A549 (cell line): ENCODE data around the gene EXTL1. TPM values are rescaled to one million over a fixed set of nuclear protein-coding genes. Genes with fewer than 3 reads are reported as not detected.

ENCODE experiments used
- ATAC-seq, 2 experiments: fragments of 200-7000 bp in 1 of 2; fragments of >200 bp in 1 of 2; cut with Nextera tagmentation in 1 of 2; cut with Tn5 transposase in 1 of 2; 3 replicates each; pipeline versions ENCODE4 v1.8.0 to v1.9.1; 2018 to 2020; ENCODE audit warnings: mild to moderate bottlenecking in 1 of 2, moderate library complexity in 1 of 2
- CTCF ChIA-PET: fragments of 300-600 bp; sonication (Branson Sonifier 250); formaldehyde crosslinking; extraction: SDS; loops from one replicate; lab custom pipeline; 2021; ENCODE audit warnings: antibody characterized with exemption, inconsistent platforms; lab: Yijun Ruan, JAX
- POLR2A ChIA-PET: fragments of 350-600 bp; formaldehyde crosslinking; extraction: SDS; loops from one replicate; lab custom pipeline; 2021; ENCODE audit warnings: antibody characterized with exemption, inconsistent platforms; lab: Yijun Ruan, JAX
- DNase-seq, 2 experiments: peaks; one replicate each; pipeline versions ENCODE4 v3.0.0 to v3.0.0-alpha.2; 2011 to 2016; ENCODE audit warnings: low read depth in 1 of 2, low spot score in 1 of 2
- FAIRE-seq: peaks from 2 replicates; lab custom pipeline; 2011; peaks lifted over from hg19 to GRCh38; lab: Jason Lieb, UNC
- H3K27ac ChIP-seq, 2 experiments: fragments of >200 bp; sonication (Bioruptor Twin); formaldehyde crosslinking; 3 replicates each; pipeline ENCODE4 v1.5.1; 2016 to 2017
- H3K4me1 ChIP-seq: fragments of >200 bp; sonication (Bioruptor Twin); formaldehyde crosslinking; 3 replicates; pipeline ENCODE4 v1.6.1; 2016
- H3K4me2 ChIP-seq: fragments of >200 bp; sonication (Bioruptor Twin); formaldehyde crosslinking; 3 replicates; pipeline ENCODE4 v1.6.1; 2016
- H3K4me3 ChIP-seq: fragments of >200 bp; sonication (Bioruptor Twin); formaldehyde crosslinking; 3 replicates; pipeline ENCODE4 v1.5.1; 2016
- H3K9me3 ChIP-seq: fragments of >200 bp; sonication (Bioruptor Twin); formaldehyde crosslinking; 3 replicates; pipeline ENCODE4 v1.6.1; 2016
- BCL3 ChIP-seq: fragments of >200 bp; sonication (Bioruptor Twin); formaldehyde crosslinking; IDR thresholded peaks from 3 replicates; pipeline ENCODE4 v1.6.1; 2016
- CBX2 ChIP-seq: fragments of 200-600 bp; sonication (generic); IDR thresholded peaks from 2 replicates; pipeline ENCODE4 v1.6.1; 2016; ENCODE audit warnings: low read depth, mild to moderate bottlenecking, borderline replicate concordance
- CEBPB ChIP-seq, 2 experiments: fragments of >200 bp in 1 of 2; sonication (Bioruptor Twin) in 1 of 2; formaldehyde crosslinking in 1 of 2; IDR thresholded peaks; 2 replicates each; pipeline ENCODE4 v1.6.1; 2012 to 2016
- CHD4 ChIP-seq: fragments of 200-600 bp; sonication (generic); IDR thresholded peaks from 2 replicates; pipeline ENCODE4 v1.6.1; 2016; ENCODE audit warnings: antibody characterized with exemption, mild to moderate bottlenecking, borderline replicate concordance
- EHF ChIP-seq: fragments of 250-450 bp; sonication (Bioruptor Pico); IDR thresholded peaks from 2 replicates; pipeline ENCODE4 v1.5.0; 2020; ENCODE audit warnings: mild to moderate bottlenecking
- ELK1 ChIP-seq: fragments of 150-350 bp; IDR thresholded peaks from 2 replicates; pipeline ENCODE4 v1.6.1; 2014; ENCODE audit warnings: low read depth, mild to moderate bottlenecking, low read length
- JUN ChIP-seq, 2 experiments: fragments of >200 bp; sonication (Bioruptor Twin); formaldehyde crosslinking; IDR thresholded peaks; 2 replicates in 1 of 2; 3 replicates in 1 of 2; pipeline ENCODE4 v1.6.1; 2016 to 2017
- JUNB ChIP-seq: fragments of >200 bp; sonication (Bioruptor Twin); formaldehyde crosslinking; IDR thresholded peaks from 2 replicates; pipeline ENCODE4 v1.6.1; 2016
- KDM5A ChIP-seq: fragments of 200-600 bp; sonication (generic); IDR thresholded peaks from 2 replicates; pipeline ENCODE4 v1.6.1; 2016; ENCODE audit warnings: antibody characterized with exemption, mild to moderate bottlenecking
- MAFK ChIP-seq: fragments of 450-650 bp; IDR thresholded peaks from 2 replicates; pipeline ENCODE4 v1.6.1; 2014; ENCODE audit not compliant: partially characterized antibody
- MAZ ChIP-seq: fragments of 150-350 bp; IDR thresholded peaks from 2 replicates; pipeline ENCODE4 v1.6.1; 2014; ENCODE audit warnings: antibody characterized with exemption, low read depth, low read length, borderline replicate concordance
- POLR2A ChIP-seq: IDR thresholded peaks from 2 replicates; pipeline ENCODE4 v1.6.1; 2012; ENCODE audit warnings: mild to moderate bottlenecking, low read length
- RARB ChIP-seq: fragments of 250-450 bp; sonication (Bioruptor Pico); IDR thresholded peaks from 2 replicates; pipeline ENCODE4 v1.8.0; 2021; ENCODE audit warnings: mild to moderate bottlenecking, moderate library complexity
- RCOR1 ChIP-seq: fragments of 150-350 bp; IDR thresholded peaks from 2 replicates; pipeline ENCODE4 v1.6.1; 2014; ENCODE audit warnings: antibody characterized with exemption, low read length, low read depth
- RFX5 ChIP-seq: fragments of 450-650 bp; IDR thresholded peaks from 2 replicates; pipeline ENCODE4 v1.7.1; 2014; ENCODE audit warnings: antibody characterized with exemption, mild to moderate bottlenecking, moderate library complexity
- TP53 ChIP-seq: fragments of 250-450 bp; sonication (Bioruptor Pico); IDR thresholded peaks from 2 replicates; pipeline ENCODE4 v1.5.0; 2021; ENCODE audit warnings: mild to moderate bottlenecking, moderate library complexity
- ZFP36 ChIP-seq: fragments of 450-650 bp; IDR thresholded peaks from 2 replicates; pipeline ENCODE4 v1.6.1; 2014; ENCODE audit warnings: borderline replicate concordance; ENCODE audit not compliant: partially characterized antibody
- ZNF302 ChIP-seq: fragments of 250-450 bp; sonication (Bioruptor Pico); IDR thresholded peaks from 2 replicates; pipeline ENCODE4 v1.9.0; 2021; ENCODE audit warnings: inconsistent platforms, mild to moderate bottlenecking, moderate library complexity
- WGBS: methylation state at CpG from one replicate; pipeline ENCODE4 v1.1.6; 2017; ENCODE audit errors: missing lambda C conversion rate; 5-methylcytosine and 5-hydroxymethylcytosine counted together
- polyA plus RNA-seq, 4 experiments: library from polyadenylated mRNA; depleted of rRNA in 3 of 4; stranded (reverse); fragments of >200 nt; fragmentation: RNase III in 1 of 4; extraction: RNeasy Plus Mini Kit Qiagen cat#74134 plus additional on column Dnase treatment in 1 of 4; gene quantifications; 2 replicates in 3 of 4; 3 replicates in 1 of 4; pipeline ENCODE4 v1.2.3, GENCODE V29; 2011 to 2017
- TF ChIP-seq, protein P1 (sequence below): fragments of 250-450 bp; sonication (Bioruptor Pico); IDR thresholded peaks from 2 replicates; pipeline ENCODE4 v1.5.0; 2020; ENCODE audit warnings: low read depth, mild to moderate bottlenecking, moderate library complexity
- TF ChIP-seq, protein P2 (sequence below): IDR thresholded peaks from 2 replicates; pipeline ENCODE4 v1.6.1; 2012

Gene EXTL1
- polyA plus RNA-seq, 2 of the 4 experiments (the other 2 are of a cell fraction): 0.03 to 0.04 TPM

DNA sequence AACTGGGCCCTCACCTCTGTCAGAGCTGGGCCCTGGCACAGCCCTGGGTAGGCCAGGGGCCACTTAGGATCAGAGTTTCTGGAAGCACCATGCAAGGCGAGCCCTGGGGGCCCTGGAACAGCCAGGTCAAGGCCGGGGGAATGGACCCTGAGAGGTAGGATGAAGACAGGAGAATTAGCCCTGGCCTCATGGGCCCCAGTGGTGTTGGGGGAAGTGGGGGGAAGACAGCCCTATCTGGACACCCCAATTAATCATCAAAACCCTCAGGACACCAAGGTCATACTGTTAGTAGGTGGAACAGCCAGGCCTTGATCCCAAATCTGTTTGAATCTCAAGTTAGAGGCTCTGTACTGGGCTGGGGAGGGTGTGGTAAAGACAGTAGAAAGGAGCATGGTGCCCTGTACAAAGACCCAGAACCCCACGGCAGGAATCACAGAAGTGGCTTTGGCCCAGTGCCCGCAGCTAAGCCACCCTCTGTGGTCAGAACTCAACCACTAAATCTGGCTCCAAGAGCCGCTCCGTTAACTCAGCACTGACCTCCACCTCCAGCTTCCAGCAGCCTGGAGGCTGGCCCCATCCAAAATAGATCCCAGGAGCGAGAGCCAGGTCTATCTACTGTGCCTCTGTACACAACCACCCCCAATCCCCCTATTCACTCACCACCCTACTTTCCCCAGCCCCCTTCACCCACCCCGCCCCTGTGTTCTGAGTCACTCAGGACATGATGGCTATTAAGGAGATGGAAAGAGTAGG is 59.9 kb downstream of the EXTL1 start:
- DNase-seq: no peak
- no peak overlapping the region for H3K4me3 ChIP-seq
- CTCF ChIA-PET: no interaction called here
- H3K4me2 ChIP-seq: no peak overlapping the region
- H3K9me3 ChIP-seq: no peaks in the 10 kb centered on the region
- FAIRE-seq: no peak
- ATAC-seq: no peak
- POLR2A ChIA-PET: no interaction called here
- no peak overlapping the region for H3K27ac ChIP-seq
- 85% methylated on average over 7 of the region's 8 CpGs for WGBS
- no peak for TF ChIP-seq POLR2A
- H3K4me1 ChIP-seq: peaks cover 20% of the 10 kb centered on the region

GRCh38 chr1:26082020-26082350 is 60.4 kb downstream of the EXTL1 start:
- POLR2A ChIA-PET: no interaction called here

DNA sequence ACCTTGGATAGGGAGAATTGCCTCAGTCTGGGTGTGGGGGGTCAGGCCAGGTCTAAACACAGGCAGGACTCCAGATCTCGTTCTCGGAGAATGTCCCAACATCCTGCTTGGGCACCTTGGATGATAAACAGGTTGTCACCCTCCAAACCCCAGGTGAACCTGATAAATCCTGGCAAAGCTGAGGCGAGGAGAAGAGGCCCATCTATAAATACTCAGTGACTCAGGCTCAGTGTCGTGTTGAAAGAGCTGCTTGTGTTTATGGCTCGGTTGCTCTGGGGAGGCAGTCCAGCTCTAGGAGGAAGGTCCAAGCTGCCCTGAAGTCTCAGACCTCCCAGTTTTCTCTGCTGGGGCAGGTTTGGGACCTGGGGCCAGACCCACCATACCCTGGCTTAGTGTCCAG is 61.6 kb downstream of the EXTL1 start:
- Histone ChIP-seq H3K4me2 (no peak overlapping the region), H3K4me3 (no peak overlapping the region)

More at GRCh38 chr1:26082020-26082350, 60.4 kb downstream of the EXTL1 start:
- H3K4me1 ChIP-seq: peaks cover 20% of the 10 kb centered on the region
- H3K9me3 ChIP-seq: no peaks in the 10 kb centered on the region
- CTCF ChIA-PET: no interaction called here
- FAIRE-seq: no peak
- no peak overlapping the region for H3K4me2 ChIP-seq
- no peak overlapping the region for H3K4me3 ChIP-seq
- TF ChIP-seq JUNB: no peak
- TF ChIP-seq ELK1: no peak
- WGBS: 39% methylated on average over 3 of the region's 3 CpGs
- no peak overlapping the region for H3K27ac ChIP-seq
- no peak for ATAC-seq
- no peak for DNase-seq

More for the DNA sequence above, 61.6 kb downstream of the EXTL1 start:
- ChIA-PET CTCF (interaction anchor here (0.7 to 4.0 kb wide), 9 partner anchors 14 to 1992 kb away, joined by 3 to 16 read pairs (median 4); no protein-coding TSS in a partner anchor), POLR2A (no interaction called here)
- Histone ChIP-seq H3K4me1 (peaks cover 20% of the 10 kb centered on the region), H3K27ac (no peak overlapping the region), H3K9me3 (no peaks in the 10 kb centered on the region)
- DNase-seq: peak in 1 of 2 experiments; percentile 19
- peak; percentile 68 to 70; a peak in 5 of 6 replicates for ATAC-seq
- no peak for FAIRE-seq
- WGBS: 40% methylated on average over 5 of the region's 5 CpGs
- no peak for TF ChIP-seq JUN (IDR thresholded peaks at IDR 0.05)
- TF ChIP-seq CBX2: no peak
- no peak for TF ChIP-seq RFX5
- TF ChIP-seq RCOR1: no peak
- no peak for TF ChIP-seq EHF (CRISPR knock-in tag)
- TF ChIP-seq, protein P1, sequence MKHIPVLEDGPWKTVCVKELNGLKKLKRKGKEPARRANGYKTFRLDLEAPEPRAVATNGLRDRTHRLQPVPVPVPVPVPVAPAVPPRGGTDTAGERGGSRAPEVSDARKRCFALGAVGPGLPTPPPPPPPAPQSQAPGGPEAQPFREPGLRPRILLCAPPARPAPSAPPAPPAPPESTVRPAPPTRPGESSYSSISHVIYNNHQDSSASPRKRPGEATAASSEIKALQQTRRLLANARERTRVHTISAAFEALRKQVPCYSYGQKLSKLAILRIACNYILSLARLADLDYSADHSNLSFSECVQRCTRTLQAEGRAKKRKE: no peak
- no peak for TF ChIP-seq KDM5A
- TF ChIP-seq ZFP36: no peak
- no peak for TF ChIP-seq MAZ
- no peak for TF ChIP-seq CEBPB (IDR thresholded peaks at IDR 0.05)
- TF ChIP-seq RARB (CRISPR knock-in tag): no peak
- no peak for TF ChIP-seq BCL3
- TF ChIP-seq, protein P2, sequence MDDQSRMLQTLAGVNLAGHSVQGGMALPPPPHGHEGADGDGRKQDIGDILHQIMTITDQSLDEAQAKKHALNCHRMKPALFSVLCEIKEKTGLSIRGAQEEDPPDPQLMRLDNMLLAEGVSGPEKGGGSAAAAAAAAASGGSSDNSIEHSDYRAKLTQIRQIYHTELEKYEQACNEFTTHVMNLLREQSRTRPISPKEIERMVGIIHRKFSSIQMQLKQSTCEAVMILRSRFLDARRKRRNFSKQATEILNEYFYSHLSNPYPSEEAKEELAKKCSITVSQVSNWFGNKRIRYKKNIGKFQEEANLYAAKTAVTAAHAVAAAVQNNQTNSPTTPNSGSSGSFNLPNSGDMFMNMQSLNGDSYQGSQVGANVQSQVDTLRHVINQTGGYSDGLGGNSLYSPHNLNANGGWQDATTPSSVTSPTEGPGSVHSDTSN: no peak
- no peak for TF ChIP-seq TP53 (CRISPR knock-in tag)
- no peak for TF ChIP-seq MAFK
- TF ChIP-seq ZNF302 (CRISPR knock-in tag): no peak
- no peak for TF ChIP-seq JUNB
- no peak for TF ChIP-seq CHD4
